HG02759 (cell line): ENCODE data around the gene ZNF385A.

Experiments used
- ATAC-seq: cut with Tn5 transposase; IDR thresholded peaks from one replicate; pipeline ENCODE4 v1.9.1; 2021; ENCODE audit warnings: mild to moderate bottlenecking, moderate library complexity; ENCODE audit not compliant: unreplicated experiment

Gene ZNF385A

DNA sequence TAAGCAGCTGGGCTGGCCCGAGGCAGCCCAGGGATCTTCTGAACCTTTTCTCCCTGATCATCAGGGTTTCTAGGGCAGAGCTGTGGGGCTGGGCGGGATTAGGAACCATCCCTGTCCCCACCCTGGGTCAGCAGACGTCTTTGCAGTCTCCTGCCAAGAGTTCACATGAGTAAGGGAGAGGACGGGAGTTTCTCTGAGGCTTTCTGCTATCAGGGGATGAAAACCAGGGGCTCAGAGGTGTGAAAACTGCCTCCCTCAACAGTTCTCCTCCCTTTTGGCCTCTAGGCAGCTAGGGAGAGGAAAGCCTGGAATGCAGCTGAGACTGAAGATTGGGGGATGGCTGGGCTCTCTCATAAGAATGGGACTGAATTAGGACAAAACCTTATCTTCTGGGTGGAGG lies 7.9 kb downstream of the ZNF385A start:
- ATAC-seq: no peak

DNA sequence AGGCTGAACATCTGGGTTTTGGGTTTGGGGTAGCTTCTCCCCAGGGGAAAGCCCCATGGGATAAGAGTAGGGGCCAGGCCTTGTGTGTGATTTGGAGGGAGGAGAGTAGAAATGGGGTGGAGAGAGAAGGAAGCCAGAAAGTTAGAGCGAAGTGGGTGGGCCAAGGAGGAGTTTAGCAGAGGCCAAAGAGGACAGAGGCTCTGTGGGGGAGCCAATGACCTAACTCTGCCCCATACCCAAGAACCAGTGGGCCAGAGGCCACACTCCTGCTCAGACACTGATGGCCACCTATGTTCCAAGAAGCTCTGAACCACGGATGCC lies 9.3 kb downstream of the ZNF385A start:
- ATAC-seq: no peak

DNA sequence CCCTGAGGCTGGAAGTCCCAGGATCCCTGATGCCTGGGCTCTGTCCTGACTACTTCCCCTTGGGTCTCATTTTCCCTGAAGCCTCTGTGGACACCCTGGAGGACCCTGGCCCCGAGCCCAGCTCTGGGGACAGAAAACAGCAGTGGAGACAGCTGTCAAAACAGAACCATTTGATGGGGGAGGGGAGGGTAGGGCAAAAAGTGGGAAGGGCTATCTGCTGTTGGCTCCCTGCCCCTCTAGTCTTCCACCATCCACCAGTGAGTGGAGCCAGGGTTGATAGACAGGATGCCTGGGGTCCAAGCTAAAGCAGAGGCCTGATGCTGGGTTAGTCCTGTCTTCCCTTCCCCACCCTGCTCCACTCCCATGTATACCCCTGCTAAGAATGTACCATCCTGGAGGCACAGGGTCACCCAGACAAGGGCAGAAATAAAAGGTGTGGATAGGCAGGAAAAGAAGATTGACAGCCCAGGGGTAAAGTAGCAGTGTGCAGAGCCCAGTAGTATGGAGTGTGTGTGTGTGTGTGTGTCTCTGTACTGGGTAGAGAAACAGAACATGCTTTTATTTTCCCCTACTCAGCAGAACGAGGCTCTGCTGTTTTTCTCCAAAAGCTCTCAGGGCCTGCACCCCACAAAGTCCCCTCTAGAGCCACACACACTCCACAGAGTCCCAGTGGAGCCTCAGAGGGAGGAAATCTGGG lies 9.8 kb downstream of the ZNF385A start:
- no peak for ATAC-seq

- ATAC-seq: no peak
Observed at GRCh38 chr12:54373649-54374561, 10.6 kb downstream of the ZNF385A start.

GRCh38 chr12:54372113-54372806 lies 12.3 kb downstream of the ZNF385A start:
- ATAC-seq: no peak

DNA sequence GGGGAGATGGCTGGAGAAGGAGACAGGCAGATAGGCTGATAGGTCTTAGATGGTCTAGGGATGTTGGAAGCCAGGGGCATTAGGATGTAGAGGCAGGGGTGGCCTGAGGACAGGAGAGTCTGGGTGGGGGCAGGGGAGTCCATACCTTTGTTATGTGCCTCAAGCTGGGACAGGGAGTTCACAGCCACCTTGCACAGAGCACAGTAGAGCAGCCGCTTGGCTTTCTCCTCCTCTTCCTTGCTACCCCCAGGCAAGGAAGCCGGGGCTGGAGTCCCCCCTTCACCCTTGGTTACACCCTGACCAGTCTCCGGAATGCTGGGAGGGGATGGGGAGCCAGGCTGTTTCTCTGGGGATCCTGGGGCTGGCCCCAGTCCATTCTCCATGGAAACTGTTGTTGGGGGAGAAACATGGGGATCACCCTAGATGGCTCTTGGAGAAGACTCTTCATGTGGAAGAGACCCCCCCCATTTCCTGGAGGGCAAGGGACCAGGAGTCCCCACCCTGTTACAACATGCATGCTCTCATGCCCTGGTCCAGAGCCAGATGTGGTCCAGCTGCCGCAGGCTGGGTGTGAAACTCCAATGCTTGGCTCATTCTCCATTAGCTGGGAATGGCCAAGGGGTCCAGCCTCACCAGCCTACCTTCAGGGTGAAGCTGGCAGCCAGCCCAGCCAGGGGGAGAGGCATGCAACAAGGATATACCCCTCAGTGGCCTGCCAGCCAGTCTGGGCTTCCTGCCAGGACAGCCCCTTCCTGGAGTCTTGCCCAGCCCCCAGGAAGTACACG lies 13.0 kb downstream of the ZNF385A start:
- ATAC-seq: no peak

DNA sequence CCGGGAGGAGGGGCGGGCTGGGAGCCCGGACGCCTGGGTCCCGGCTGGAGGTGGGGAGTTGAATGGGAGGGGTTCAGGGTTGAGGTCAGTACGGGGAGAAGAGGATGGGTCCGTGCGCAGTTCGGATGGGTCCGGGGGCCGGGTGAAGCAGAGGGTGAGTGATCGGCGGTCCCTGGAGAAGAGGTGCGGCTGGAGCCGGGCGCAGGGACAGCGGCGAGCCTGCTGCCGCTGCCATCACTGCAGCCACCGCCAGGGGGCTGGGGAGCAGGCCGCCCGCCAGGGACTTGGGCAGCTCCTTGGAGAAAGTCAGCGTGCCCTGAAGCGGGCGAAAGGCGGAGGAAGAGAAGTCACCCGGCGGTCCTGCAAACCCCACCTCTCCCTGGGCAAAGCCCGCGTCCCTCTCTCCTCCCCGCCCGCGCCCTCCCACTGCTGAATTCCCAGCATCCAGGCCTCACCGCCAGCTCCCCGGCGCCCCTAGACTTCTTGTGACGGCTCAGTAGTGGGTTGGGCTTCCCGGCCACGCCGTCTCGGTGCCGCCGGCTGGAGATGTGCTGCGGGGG lies 14.3 kb downstream of the ZNF385A start:
- no peak for ATAC-seq

DNA sequence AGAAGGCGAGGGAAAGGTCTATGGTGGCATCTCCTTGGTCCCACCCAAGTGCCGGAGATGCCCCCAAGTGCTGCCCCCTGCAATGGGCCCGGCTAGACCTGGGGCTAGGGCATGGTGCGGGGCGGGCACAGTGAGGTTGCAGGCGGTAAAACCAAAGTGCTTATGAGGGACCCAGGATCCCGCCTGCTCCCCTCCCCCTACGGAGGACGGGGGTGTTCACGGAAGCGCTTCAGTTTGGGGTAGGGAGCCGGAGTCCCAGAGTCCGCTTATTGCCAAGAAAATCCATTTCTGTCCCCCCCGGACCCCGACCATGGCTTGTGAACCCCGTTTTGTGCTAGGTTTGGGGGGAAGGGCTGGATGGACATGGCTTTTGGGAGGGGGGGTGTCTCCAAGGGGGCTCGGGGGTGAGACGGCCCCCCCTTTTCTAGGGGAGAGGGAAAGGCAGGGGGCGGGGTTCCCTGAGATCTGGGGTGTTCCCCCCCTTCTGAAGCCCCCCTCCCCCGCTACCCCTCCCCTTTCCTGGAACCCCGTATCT lies 14.9 kb downstream of the ZNF385A start:
- no peak for ATAC-seq

DNA sequence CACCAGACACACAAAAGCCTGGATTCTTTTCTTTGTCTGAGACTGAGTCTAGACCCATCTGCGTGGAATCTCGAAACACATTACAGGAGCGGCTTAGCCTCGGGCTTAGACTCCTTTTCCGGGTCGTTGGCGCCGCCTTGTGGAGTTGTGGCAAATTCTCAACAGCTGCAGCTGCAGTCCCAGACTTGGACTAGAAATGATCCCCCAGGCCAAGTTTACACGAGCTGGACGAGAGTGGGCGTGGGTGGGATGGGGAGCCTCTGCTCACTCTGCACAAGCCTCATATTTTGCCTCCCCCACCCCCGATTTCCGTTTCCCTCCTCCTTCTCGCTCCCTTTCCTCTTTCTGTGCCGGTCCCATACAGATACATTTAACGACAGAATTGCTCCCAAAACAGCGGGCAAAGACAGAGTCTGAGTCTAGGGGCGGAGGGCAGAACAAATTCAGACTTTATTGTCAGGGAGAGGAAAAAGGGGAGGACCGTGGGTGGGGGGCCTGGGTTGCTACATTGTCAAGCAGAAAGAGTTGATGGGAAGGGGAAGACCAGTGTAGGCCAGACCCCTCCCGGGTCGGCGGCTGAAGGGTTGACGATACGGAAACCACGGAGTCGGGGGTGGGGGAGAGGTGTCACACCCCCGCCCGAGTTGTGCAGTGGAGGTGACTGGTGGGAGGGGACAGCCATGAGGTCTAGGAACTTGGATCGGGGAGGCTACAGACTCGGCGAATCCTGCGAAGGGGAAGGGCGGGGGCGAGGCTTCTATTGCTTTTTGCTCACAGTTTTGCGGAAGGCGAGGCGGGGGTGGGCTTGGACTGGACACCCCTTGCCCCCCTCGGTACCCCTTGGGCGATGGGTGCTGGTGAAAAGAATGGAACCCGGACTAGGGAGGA lies 15.6 kb downstream of the ZNF385A start:
- ATAC-seq: peak; percentile 83

GRCh38 chr12:54368025-54368708 lies 16.4 kb downstream of the ZNF385A start:
- peak; percentile 14 for ATAC-seq

GRCh38 chr12:54364413-54364812 lies 20.1 kb downstream of the ZNF385A start, which contains the start of gene GPR84:
GPR84 (minus strand) TSS chr12:54364486; CDS start chr12:54363851, 635 bp downstream.
- peak; percentile 39 for ATAC-seq

DNA sequence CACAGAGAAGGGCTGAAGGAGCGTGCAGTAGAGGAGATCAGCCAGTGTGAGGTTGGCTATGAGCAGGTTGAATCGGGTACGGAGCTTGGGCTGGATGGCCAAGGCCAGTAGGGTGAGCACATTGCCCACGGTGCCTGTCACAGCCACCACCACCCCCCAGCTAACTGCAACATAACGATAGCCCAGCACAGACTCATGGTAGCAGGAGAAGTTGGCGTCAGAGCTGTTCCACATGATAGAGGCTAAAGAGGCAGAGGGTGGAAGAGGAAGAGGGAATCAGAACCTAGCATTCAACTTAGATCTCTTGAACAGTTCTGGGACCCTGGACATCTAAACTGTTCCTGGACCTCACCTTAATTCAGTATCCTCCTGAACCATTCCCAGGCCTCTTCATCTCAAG lies 20.9 kb downstream of the ZNF385A start:
- no peak for ATAC-seq

- no peak for ATAC-seq
Observed at GRCh38 chr12:54363047-54363446, 21.5 kb downstream of the ZNF385A start.

DNA sequence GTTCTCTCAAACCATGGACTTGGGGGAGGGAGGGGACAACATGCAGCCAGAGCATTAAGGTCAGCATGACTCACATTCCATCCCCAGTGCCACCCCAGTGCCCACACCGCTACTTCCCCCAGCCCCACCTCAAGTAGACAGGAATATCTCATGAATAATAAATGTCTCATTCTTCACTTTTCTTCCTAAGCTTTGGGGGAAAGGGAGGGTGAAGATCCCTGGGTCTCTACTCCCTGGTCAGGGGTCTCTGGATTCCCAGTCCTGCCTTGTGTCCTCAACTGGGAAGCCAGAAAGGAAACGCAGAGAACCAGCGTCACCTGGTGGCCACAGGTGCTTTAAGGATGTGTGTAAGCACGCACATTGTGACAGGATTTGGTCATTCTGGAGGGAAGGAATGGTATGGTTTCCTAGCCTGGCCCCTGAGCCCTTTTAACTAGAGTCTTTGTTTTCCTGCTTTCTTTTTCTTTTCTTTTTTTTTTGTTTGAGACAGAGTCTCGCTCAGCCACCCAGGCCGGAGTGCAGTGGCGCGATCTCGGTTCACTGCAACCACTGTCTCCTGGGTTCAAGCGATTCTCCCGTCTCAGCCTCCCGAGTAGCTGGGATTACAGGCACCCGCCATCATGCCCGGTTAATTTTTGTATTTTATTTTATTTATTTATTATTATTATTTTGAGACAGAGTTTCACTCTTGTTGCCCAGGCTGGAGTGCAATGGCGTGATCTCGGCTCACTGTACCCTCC lies 23.6 kb downstream of the ZNF385A start:
- ATAC-seq: no peak

GRCh38 chr12:54359762-54360351 lies 24.7 kb downstream of the ZNF385A start:
- ATAC-seq: no peak

GRCh38 chr12:54358945-54359761 lies 25.4 kb downstream of the ZNF385A start:
- peak; percentile 97 for ATAC-seq
